ENCODE results near the gene WDR47.
"Not testable (repeated sequence)": the region's sequence is repeated elsewhere in the genome, so short reads cannot be mapped to it uniquely, and the experiment has no call there.

WDR47 gene

DNA sequence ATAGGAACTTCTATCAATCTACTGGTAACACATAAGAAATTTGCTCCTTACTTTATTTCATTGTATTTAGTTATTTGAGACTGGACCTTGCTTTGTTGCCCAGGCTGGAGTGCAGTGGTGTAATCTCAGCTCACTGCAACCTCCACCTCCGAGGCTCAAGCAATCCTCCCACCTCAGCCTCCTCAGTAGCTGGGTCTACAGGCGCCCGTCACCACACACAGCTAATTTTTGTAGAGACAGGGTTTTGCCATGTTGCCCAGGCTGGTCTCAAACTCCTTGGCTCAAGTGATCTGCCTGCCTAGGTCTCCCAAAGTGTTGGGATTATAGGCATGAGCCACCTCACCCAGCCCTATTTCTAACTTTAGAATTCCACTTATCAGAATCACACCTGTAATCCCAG is 10.2 kb upstream of the WDR47 start:
- DNase-seq, result not testable (repeated sequence)

- no peak for DNase-seq
Observed at GRCh38 chr1:109050228-109050995, 8.5 kb upstream of the WDR47 start.

- DNase-seq, result no peak
Observed at GRCh38 chr1:109048335-109048734, 6.4 kb upstream of the WDR47 start.

DNA sequence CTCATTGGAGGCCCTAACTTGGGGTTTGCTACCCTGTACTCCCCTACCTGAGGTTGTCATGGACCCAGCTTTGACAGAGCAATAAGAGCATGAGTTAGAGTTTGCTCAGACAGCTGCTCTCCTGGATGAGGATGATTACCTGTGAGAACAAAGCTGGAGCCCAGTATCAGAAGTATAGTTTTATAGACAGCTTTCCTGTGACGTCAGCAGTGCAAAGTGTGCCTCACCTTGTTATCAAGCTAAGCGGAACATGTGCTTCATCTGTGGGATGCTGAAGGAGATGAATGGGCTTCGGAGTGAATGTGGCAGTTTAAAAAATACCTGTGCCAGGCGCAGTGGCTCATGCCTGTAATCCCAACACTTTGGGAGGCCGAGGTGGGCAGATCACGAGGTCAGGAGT is 5.4 kb upstream of the WDR47 start:
- DNase-seq, result no peak

DNA sequence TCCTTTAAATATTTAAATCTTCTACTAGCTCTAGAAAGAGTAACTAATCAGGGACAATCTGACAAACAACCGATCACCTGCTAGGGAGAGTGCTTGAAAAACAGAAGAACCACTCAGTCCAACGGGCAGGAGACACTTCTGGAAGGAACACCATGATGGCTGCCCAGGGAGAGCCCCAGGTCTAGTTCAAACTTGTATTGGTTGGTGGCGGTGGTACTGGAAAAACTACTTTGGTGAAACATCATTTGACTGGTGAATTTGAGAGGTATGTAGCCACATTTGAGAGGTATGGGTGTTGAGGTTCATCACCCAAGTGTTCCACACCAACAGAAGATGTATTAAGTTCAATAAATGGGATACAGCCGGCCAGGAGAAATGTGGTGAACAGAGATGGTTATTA is 4.8 kb upstream of the WDR47 start:
- DNase-seq, result no peak

DNA sequence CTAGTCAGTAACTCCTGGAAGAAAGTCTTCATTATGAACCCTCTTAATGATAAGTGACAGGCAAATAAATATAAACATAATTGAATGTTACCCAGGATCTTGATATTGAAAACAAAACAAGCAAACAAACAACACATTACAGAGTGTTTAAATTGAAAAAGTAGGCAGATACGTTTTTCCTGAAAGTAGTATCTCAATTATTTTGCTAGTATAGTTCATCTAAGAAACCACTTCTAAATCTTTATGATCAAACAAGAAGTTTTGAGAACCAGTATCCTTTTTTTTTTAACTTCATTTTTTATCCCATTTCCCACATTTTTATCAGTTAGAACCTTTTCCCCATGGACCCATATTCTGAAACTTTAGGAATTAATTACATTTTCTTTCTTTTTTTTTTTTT is 3.7 kb upstream of the WDR47 start:
- DNase-seq, result no peak

DNA sequence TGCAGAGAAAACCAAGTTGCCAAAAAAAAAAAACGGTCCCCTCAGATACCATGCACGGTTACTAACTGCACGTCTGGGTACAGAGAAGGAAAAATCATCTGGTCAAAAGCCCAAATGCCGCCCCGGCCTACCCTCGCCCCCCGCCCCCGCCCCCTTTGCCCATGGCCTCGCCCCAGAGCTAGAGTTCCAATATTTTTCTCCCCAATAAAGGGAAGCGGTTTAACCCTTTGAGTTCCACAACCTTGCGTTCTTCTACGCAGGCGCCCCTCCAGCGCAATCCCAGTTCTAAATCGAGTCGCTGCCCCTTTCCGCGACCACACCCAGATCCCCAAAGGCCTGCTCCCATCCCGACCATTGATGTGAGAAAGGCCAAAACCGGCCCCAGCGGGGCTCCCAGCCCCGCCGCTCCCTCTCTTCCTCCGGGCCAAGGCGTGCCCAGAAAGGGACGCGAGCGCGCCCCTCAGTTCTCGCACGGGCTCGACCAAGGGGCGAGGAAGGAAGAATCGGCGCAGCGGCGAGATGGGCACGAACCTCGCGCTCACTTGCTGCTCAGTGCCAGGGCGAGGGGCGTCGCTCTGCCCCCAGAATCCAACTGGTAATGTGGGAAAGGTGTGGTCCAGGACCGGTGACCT is 797 bp downstream of the WDR47 start:
- DNase-seq, result peak; percentile 19

GRCh38 chr1:109040627-109040988 is 1.3 kb downstream of the WDR47 start:
- DNase-seq, result no peak

- DNase-seq, result no peak
Observed at GRCh38 chr1:109034382-109034781, 7.5 kb downstream of the WDR47 start.

- not testable (repeated sequence) for DNase-seq
Observed at GRCh38 chr1:109029493-109029892, 12.4 kb downstream of the WDR47 start.

DNA sequence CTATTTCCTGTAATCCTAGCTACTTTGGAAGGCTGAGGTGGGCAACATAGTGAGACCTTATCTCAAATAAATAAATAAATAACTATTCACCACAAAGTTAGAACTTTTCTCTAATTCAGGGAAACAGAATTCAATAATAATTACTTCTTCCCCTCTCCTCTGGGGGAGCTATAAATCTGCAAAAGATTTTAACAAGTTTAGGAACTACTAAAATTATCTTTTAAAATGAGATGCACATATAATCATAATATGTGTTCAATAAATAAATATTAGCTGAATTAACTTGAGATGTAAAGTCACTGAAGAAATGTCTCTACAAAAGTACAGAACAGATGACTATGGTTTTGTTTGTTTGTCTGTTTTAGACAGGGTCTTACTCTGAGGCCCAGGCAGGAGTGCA is 14.1 kb downstream of the WDR47 start:
- DNase-seq, result no peak

GRCh38 chr1:109025694-109026093 is 16.2 kb downstream of the WDR47 start:
- peak; percentile 5 for DNase-seq

GRCh38 chr1:109024646-109025045 is 17.3 kb downstream of the WDR47 start:
- no peak for DNase-seq

GRCh38 chr1:109020693-109021257 is 21.1 kb downstream of the WDR47 start:
- no peak for DNase-seq

- not testable (repeated sequence) for DNase-seq
Observed at GRCh38 chr1:109017719-109018118, 24.2 kb downstream of the WDR47 start.

DNA sequence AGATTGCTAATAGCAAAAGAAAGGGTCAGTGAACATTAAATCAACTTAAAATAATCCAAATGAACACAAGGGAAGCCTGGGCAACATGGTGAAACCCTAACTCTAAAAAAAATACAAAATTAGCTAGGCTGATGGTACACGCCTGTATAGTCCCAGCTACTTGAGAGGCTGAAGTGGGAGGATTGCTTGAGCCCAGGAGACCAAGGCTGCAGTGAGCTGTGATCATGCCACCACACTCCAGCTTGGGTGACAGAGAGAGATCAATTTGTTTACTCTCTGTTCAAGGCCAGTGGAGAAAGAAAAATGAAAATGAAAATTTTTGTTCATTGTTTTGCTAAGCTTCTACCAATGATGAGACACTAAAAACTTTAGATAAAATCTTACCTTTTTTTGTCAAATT is 24.8 kb downstream of the WDR47 start:
- no peak for DNase-seq

GRCh38 chr1:109011335-109011734 is 30.6 kb downstream of the WDR47 start:
- DNase-seq, result no peak

DNA sequence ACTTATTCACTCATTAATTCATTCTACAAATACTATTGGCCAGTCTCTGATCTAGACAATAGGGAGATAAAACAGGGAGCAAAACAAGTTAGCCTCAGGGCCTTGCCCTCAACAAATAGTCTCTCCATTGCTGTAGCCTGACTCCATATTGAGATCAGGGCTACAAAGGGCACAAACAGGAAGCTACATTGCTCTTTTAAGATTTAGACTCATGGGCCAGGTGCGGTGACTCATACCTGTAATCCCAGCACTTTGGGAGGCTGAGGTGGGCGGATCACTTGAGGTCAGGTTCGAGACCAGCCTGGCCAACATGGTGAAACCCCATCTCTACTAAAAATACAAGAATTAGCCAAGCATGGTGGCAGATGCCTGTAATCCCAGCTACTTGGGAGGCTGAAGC is 45.3 kb downstream of the WDR47 start:
- not testable (repeated sequence) for DNase-seq

DNA sequence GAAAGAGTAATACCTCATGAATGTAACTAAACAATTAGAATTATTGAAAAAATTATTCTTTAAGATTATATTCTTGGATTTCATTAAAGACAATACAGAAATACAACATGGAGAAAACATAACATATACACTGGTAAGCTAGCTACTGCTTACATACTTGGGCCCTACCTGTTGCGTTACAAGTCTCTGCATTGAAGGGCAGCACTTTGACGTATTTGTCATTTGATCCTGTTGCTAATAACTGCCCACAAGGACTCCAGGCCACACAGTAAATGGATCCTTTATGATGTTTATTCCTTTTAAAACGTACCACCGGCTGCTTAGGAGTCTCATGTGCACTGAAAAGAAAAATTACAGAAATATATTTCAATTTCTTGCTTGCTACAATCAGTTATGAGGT is 58.8 kb downstream of the WDR47 start:
- DNase-seq, result no peak

DNA sequence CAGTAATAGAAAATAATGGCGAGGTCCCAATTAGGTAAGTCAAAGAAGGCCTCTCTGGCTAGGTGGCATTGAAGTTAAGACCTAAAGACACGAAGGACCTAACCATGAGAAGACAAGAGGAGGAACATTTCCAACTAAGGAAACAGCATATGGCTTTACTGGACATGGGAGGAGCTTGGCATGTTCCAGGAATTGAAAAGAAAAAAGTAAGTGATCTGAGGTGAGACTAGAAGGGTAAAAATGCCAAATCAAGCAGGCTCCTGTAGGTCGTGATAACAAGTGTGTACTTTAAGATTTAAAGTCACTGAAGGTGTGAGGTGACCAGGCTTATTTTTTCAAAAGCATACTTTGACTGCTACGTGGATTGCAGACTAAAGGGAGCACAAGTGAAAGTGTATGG is 65.2 kb downstream of the WDR47 start:
- no peak for DNase-seq

DNA sequence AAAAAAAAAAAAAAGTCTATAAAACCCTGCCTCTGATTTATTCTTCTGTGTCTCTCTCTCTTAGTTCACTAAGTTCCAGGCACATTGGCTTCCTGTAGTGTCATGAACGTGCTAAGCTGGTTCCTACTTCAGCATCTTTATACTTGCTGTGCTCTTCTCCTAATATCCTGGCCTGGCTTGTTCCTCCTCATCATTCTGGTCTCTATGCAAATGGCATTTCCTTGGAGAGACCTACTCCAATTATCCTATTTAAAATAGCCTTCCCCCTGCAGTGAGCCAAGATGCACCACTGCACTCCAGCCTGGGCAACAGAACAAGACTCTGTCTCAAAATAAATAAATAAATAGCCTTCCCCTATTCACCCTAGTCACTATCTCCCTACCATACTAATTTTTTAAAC is 69.0 kb downstream of the WDR47 start:
- no peak for DNase-seq

- DNase-seq, result no peak
Observed at GRCh38 chr1:108969346-108969745, 72.6 kb downstream of the WDR47 start.

DNA sequence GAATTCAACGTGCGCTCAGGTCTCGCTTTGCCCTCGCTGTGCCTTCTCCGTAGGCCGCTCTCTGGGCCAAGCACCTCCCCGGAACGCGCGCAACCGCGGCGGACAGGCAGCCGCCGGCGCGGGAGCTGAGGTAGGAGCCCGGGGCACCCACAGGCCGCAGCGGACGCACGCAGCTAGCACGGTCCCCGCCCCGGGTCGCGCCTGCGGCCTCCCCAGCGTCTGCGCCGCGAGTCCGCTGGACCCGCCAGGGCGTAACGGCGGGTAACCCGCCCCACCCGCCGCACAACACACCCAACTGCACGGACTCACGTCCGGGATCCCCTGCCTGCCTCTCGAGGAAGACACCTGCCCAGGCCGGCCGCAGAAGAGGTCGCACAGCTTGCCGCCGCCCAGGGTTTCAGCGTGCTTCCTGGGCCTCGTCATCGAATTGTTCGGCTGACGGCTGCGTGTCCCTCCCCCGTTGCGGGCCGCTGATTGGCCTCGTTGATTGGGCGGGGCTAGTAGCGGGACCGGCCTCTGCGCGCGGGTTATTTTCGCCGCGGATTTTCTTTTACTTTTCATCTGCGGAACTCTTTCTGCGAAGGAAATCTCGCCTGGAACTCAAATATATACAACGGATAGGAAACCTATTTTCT is 78.7 kb downstream of the WDR47 start, which contains the start of gene CLCC1:
Gene CLCC1 (minus strand): TSS at position 433 of the 635 bp plus-strand sequence. CDS start 13,047 bp downstream, outside the sequence.
- DNase-seq, result peak; percentile 90

DNA sequence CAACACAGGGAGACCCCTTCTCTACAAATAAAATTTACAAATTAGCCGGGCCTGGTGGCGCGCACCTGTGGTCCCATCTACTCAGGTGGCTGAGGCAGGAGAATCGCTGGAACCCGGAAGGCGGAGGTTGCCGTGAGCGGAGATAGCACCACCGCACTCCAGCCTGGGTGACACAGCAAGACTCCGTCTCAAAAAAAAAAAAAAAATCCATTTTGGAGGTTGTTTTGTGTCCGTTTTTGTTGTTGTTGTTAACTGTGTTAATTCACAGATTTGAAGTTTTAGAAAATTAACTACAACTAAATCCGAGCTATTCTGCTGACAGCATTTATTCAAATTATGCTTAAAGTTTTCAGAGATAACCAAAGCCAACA is 79.2 kb downstream of the WDR47 start:
- no peak for DNase-seq

Measured in fibroblast of skin of scalp (primary cell).